Stimulated activated effector memory CD8-positive, alpha-beta T cell treated with anti-CD3 and anti-CD28 coated beads, Interleukin-12 subunit alpha, Interleukin-12 subunit beta, amount 100 ng/mL, for 72 hours (primary cell): ENCODE results near the gene RFNG.
A peak's percentile ranks its signal among the peaks of the same experiment; 100 is the strongest.
"Not testable (repeated sequence)": the region's sequence is repeated elsewhere in the genome, so short reads cannot be mapped to it uniquely, and the experiment has no call there.

Source experiments
- ATAC-seq: fragments of 150-1000 bp; cut with Tn5 transposase; 2 replicates; pipeline ENCODE4 v1.10.0; 2021
- DNase-seq, 2 donors: peaks; one replicate each; pipeline ENCODE4 v3.0.0; 2021 to 2022; ENCODE audit warnings: low spot score in 2 of 2
- H3K27ac Mint-ChIP-seq: one replicate; pipeline ENCODE4 v1.8.0; 2022; ENCODE audit warnings: mild to moderate bottlenecking, mixed read lengths
- H3K36me3 Mint-ChIP-seq: one replicate; pipeline ENCODE4 v1.8.0; 2022; ENCODE audit warnings: mild to moderate bottlenecking, mixed read lengths
- H3K4me1 Mint-ChIP-seq: one replicate; pipeline ENCODE4 v1.8.0; 2022; ENCODE audit warnings: mixed read lengths
- H3K4me3 Mint-ChIP-seq: one replicate; pipeline ENCODE4 v1.8.0; 2022; ENCODE audit warnings: mild to moderate bottlenecking, mixed read lengths
- H3K9me3 Mint-ChIP-seq: one replicate; pipeline ENCODE4 v1.8.0; 2022; ENCODE audit warnings: mixed read lengths

Gene RFNG

DNA sequence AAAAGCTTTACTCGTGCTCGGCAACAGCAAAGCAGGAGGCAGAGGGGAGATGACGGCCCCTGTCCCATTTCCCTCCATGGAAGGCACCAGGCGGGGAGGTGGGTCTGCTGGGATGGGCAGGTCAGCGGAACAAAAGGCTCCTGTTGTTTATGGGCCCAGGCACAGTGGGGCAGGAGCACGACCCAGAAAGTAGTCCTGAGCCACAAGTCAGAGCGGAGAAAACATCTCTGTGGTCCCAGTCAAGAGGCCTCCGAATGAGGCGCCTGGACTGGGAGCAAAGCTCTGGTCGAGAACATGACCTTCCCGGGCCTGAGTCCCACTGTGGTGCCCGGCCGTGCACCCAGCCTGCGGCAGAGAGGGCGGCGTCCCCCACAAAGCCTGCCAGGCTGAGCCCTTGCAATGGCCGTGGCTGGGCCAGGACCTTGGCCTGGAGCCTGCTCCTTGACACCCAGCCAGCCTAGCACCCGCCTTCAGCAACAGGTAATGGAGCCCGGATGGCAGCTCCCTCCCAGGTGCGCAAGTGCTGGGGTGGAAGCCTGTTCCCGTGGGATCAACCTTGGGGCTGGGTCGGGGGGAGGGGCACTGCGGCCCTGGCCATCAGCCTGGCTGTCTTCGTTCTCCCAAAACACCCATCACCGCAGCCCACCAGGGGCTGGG is 3.6 kb downstream of the RFNG start:
- Mint-ChIP-seq H3K4me3 (no peak overlapping the region), H3K4me1 (peaks cover 17% of the 10 kb centered on the region), H3K9me3 (no peaks in the 10 kb centered on the region), H3K36me3 (peaks cover 5% of the 10 kb centered on the region), H3K27ac (no peak overlapping the region)
- ATAC-seq = no peak
- DNase-seq = no peak

GRCh38 chr17:82047379-82047778 is 4.2 kb downstream of the RFNG start:
- peaks cover 5% of the 10 kb centered on the region for H3K36me3 Mint-ChIP-seq
- no peaks in the 10 kb centered on the region for H3K9me3 Mint-ChIP-seq
- H3K27ac Mint-ChIP-seq = no peak overlapping the region
- H3K4me1 Mint-ChIP-seq = peaks cover 17% of the 10 kb centered on the region
- no peak for DNase-seq
- no peak for ATAC-seq
- no peak overlapping the region for H3K4me3 Mint-ChIP-seq

DNA sequence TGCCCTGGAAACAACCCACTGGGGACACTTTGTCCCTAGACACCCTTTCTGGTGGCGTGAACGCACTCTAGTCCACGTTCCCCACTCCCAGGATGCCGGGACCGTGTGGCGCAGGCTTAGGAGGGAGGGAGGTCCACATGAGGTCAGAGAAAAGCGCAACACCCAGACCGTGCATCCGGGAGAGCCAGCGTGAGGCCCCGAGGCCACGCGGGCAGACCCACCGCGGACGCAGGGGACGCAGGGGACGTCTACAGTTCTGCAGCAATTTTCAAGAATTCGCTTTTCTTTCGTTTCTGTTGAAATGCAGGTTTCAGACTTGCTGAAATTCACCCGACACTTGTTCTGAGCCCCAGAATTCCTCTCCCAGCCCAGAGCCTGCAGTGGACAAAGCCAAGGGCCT is 4.7 kb downstream of the RFNG start:
- no peak for DNase-seq
- H3K27ac Mint-ChIP-seq = peak overlapping the region; percentile 33

GRCh38 chr17:82045936-82046484 is 5.6 kb downstream of the RFNG start:
- peaks cover 17% of the 10 kb centered on the region for H3K4me1 Mint-ChIP-seq
- DNase-seq = no peak
- no peak overlapping the region for H3K4me3 Mint-ChIP-seq
- no peaks in the 10 kb centered on the region for H3K9me3 Mint-ChIP-seq
- peaks cover 5% of the 10 kb centered on the region for H3K36me3 Mint-ChIP-seq
- peak overlapping the region; percentile 33 for H3K27ac Mint-ChIP-seq
- no peak for ATAC-seq

More for the DNA sequence above, 4.7 kb downstream of the RFNG start:
- Mint-ChIP-seq H3K4me1 (peaks cover 17% of the 10 kb centered on the region), H3K4me3 (no peak overlapping the region), H3K9me3 (no peaks in the 10 kb centered on the region), H3K36me3 (peaks cover 5% of the 10 kb centered on the region)
- ATAC-seq = no peak

DNA sequence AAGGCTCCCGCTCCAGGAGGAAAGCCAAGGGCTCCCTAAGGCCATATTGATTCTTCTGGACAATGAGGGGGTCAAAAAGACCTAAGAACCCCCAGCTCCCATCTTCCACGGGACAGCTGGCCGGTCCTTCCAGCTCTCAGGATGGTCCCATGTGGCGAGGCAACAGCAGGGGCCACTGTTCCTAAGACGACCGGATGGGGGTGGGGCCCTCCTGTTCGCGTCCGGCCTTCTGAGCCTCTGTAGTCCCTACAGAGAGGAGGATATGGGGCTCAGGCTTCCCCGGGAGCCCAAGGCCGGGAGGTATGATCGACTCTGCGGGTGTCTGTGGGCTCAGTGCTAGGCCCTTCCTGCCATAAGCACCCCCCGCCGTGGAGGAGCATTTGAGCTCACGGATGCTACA is 8.1 kb downstream of the RFNG start:
- H3K9me3 Mint-ChIP-seq = no peaks in the 10 kb centered on the region
- peaks cover 5% of the 10 kb centered on the region for H3K36me3 Mint-ChIP-seq
- DNase-seq = no peak
- H3K4me1 Mint-ChIP-seq = peaks cover 15% of the 10 kb centered on the region
- no peak for ATAC-seq
- no peak overlapping the region for H3K27ac Mint-ChIP-seq
- no peak overlapping the region for H3K4me3 Mint-ChIP-seq

DNA sequence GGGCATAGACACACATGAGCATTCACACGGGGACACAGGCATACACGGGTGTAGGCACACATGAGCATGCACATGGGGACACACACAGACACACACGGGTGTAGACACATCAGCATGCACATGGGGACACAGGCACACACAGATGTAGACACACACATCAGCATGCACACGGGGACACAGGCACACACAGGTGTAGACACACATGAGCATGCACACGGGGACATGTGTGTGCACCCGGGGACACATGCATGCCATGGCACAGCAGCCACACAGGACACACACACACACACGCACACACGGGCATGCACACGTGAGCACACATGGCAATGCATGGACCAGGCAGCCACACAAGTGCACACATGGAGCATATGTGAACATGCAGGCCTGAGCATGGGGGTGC is 9.0 kb downstream of the RFNG start:
- no peaks in the 10 kb centered on the region for H3K9me3 Mint-ChIP-seq
- H3K36me3 Mint-ChIP-seq = peaks cover 4% of the 10 kb centered on the region
- DNase-seq (no peak), ATAC-seq (peak; percentile 46)
- H3K4me1 Mint-ChIP-seq = peaks cover 20% of the 10 kb centered on the region
- no peak overlapping the region for H3K27ac Mint-ChIP-seq
- no peak overlapping the region for H3K4me3 Mint-ChIP-seq

DNA sequence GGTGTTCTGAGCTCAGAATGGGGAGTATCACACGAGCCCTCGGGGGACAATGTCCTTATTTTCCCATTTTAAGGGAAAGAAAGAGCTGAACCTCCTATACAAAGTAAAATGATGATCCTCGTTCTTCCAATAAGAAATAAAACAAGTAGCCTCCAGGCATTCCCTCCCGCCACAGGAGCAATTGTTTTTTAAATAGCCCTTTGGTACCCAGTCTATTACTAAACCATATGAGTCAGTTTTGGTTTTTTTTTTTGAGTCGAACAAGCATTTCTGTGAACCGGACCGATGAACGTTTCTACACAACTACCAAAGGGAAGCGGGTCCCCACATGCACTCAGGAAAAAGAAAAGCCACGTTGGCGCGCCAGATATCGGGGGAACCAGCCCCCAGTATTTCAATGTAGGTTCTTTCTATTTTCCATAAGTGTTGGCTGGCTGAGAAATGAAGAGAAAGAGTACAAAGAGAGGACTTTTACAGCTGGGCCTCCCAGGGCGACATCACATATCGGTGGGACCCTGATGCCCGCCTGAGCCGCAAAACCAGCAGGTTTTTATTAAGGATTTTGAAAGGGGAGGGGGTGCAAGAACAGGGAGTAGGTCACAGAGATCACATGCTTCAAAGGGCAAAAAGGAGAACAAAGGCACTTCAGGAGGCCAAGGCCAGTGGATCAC is 10.3 kb downstream of the RFNG start:
- peaks cover 16% of the 10 kb centered on the region for H3K4me1 Mint-ChIP-seq
- no peaks in the 10 kb centered on the region for H3K9me3 Mint-ChIP-seq
- no peak overlapping the region for H3K4me3 Mint-ChIP-seq
- H3K27ac Mint-ChIP-seq = no peak overlapping the region
- DNase-seq = no peak
- ATAC-seq = no peak
- no peaks in the 10 kb centered on the region for H3K36me3 Mint-ChIP-seq

- ATAC-seq = no peak
- Mint-ChIP-seq H3K27ac (no peak overlapping the region), H3K36me3 (peaks cover 6% of the 10 kb centered on the region), H3K4me3 (peak overlapping the region; percentile 20), H3K4me1 (peaks cover 16% of the 10 kb centered on the region), H3K9me3 (no peaks in the 10 kb centered on the region)
- DNase-seq = no peak
Measured at GRCh38 chr17:82039695-82040299, 11.8 kb downstream of the RFNG start.

GRCh38 chr17:82038796-82039409 is 12.7 kb downstream of the RFNG start:
- not testable (repeated sequence) for H3K36me3 Mint-ChIP-seq, DNase-seq, ATAC-seq, H3K9me3 Mint-ChIP-seq, H3K27ac Mint-ChIP-seq
- Mint-ChIP-seq H3K4me3 (peak overlapping the region; percentile 20), H3K4me1 (peaks cover 16% of the 10 kb centered on the region)

- peak overlapping the region; percentile 89 for H3K27ac Mint-ChIP-seq
- no peaks in the 10 kb centered on the region for H3K9me3 Mint-ChIP-seq
- ATAC-seq (no peak), DNase-seq (no peak)
- peak overlapping the region; percentile 84 for H3K4me3 Mint-ChIP-seq
- peaks cover 7% of the 10 kb centered on the region for H3K36me3 Mint-ChIP-seq
- H3K4me1 Mint-ChIP-seq = peaks cover 16% of the 10 kb centered on the region
Measured at GRCh38 chr17:82037889-82038195, 13.8 kb downstream of the RFNG start.

DNA sequence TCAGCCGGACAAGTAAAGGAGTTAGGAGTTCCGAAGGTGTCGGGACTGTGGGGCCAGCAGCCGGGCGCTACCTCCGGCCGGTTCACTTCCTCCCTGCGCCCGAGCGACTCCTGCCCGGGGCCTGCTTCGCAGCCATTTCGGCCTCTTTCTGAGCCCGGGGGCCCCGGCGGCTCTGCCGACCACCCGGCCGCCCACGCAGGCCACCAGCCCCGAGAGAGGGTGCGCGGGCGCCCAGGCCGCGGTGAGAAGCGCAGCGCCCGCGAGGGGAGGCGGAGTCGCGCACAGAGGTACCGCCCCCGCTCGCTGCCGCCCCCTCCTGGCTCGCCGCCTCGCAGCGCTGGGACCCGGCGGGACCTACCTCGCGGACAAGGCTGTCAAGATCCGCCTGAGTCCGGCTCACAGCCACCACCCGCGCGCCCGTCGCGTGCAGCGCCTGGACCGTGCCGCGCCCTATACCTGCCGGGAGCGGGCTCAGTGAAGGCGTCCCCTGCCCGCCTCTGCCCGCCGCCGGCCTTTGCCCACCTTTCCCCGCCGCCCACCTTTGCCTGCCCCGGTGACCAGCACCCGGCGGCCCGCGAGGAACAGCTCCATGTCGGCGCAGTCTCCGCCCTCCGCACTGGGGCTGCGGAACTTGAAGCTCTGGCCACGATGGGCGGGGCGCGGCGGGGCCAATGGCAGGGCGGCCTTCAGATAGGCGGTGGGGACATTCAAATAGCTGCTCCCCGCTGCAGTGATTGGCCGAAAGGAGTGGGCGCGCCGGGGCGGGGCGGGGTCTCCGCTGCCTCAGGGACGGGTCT is 14.3 kb downstream of the RFNG start, which contains the start of gene DCXR:
TSS of gene DCXR (minus strand) at position 606 of the 797 bp plus-strand sequence. CDS start at position 591, 15 bp downstream.
- DNase-seq (peak; percentile 95 to 98), ATAC-seq (peak; percentile 96)
- Mint-ChIP-seq H3K27ac (peak within 1 kb of the TSS; percentile 89), H3K4me3 (peak within 1 kb of the TSS; percentile 84), H3K9me3 (no peaks in the 10 kb centered on the region), H3K4me1 (peaks cover 16% of the 10 kb centered on the region), H3K36me3 (peaks cover 7% of the 10 kb centered on the region)

- H3K9me3 Mint-ChIP-seq = no peaks in the 10 kb centered on the region
- ATAC-seq (no peak), DNase-seq (no peak)
- H3K4me3 Mint-ChIP-seq = peak overlapping the region; percentile 84
- no peak overlapping the region for H3K27ac Mint-ChIP-seq
- peaks cover 7% of the 10 kb centered on the region for H3K36me3 Mint-ChIP-seq
- H3K4me1 Mint-ChIP-seq = peaks cover 16% of the 10 kb centered on the region
Measured at GRCh38 chr17:82036634-82037091, 14.9 kb downstream of the RFNG start.

DNA sequence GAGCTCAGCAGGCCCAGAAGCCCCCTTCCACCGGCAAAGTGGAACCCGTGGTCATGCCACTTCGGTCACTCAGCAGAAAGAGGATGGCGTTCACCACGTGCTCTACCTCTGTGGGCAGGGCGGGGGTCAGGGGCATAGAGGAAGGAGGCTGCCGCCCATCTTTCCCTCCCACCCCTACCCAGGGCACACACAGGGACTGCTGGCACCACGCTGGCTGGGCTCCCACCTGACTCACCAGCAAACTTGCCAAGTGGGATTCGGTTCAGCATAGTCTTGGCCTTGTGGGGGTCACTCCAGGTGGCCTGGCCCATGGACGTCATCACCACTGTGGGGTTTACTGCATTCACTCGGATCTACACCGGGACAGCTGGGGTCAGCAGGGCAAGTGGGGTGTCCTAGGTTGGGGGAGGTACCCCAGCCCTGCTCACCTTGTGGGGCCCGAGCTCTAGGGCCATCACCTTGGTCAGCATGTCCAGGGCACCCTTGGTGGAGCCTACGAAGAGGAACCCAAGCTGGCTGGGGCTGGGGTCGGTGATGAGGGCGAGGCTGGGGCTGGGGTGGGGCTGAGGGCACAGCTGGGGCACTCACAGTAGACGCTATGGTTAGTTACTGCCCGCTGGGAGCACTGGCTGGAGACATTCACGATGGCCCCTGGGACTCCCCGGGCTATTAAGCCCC is 15.5 kb downstream of the RFNG start:
- no peaks in the 10 kb centered on the region for H3K9me3 Mint-ChIP-seq
- H3K36me3 Mint-ChIP-seq = peaks cover 7% of the 10 kb centered on the region
- DNase-seq (no peak), ATAC-seq (no peak)
- H3K4me1 Mint-ChIP-seq = peaks cover 16% of the 10 kb centered on the region
- no peak overlapping the region for H3K27ac Mint-ChIP-seq
- peak overlapping the region; percentile 84 for H3K4me3 Mint-ChIP-seq

DNA sequence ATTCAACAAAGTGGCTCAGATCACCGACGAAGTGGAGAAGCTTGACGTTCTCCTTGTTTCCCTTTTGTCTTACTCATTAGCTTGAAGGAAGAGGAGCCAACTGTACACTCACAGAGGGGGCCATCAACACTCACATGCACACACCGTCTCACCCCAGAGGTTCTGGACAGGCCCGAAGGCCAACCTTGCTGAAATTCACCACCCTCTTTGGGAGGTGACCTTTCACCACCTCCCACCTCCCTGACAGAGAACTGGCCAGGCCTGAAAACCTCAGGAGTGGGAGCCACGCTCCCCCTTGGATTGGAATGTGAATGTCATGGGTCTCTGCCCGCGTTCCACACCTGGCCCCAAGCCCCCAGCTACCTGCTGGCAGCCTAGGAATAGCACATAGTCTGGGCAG is 16.1 kb downstream of the RFNG start:
- H3K36me3 Mint-ChIP-seq = peaks cover 7% of the 10 kb centered on the region
- peaks cover 19% of the 10 kb centered on the region for H3K4me1 Mint-ChIP-seq
- H3K27ac Mint-ChIP-seq = no peak overlapping the region
- H3K4me3 Mint-ChIP-seq = peak overlapping the region; percentile 84
- DNase-seq (no peak), ATAC-seq (no peak)
- H3K9me3 Mint-ChIP-seq = no peaks in the 10 kb centered on the region
